B cell (primary cell): ENCODE measurements around the gene SYNDIG1L. TPM values are rescaled to one million over a fixed set of nuclear protein-coding genes. Genes with fewer than 3 reads are reported as not detected.

Source experiments
- ATAC-seq: fragments of 200-7000 bp; cut with Tn5 transposase; one replicate; pipeline ENCODE4 v1.10.0; 2021; ENCODE audit warnings: low read depth, mild to moderate bottlenecking, moderate number of reproducible peaks, moderate library complexity
- CTCF ChIA-PET: fragments of 350-600 bp; sonication (Branson Sonifier 250); formaldehyde crosslinking; loops from one replicate; lab custom pipeline; 2021; ENCODE audit warnings: antibody characterized with exemption, inconsistent platforms; lab: Charles Lee
- POLR2A ChIA-PET: fragments of 350-600 bp; sonication (Branson Sonifier 250); formaldehyde crosslinking; loops from one replicate; lab custom pipeline; 2021; ENCODE audit warnings: antibody characterized with exemption; lab: Charles Lee
- DNase-seq: peaks from one replicate; pipeline ENCODE4 v3.0.0; 2013
- H2AFZ ChIP-seq: 2 replicates; pipeline ENCODE4 v1.6.1; 2012; ENCODE audit warnings: mild to moderate bottlenecking, low read depth, low read length; ENCODE audit not compliant: insufficient read depth, poor library complexity, severe bottlenecking
- H3K27ac ChIP-seq, 2 donors: 1 replicate in 1 of 2; 2 replicates in 1 of 2; pipeline ENCODE4 v1.5.1; 2012 to 2013; ENCODE audit warnings: low read length in 2 of 2, mild to moderate bottlenecking in 2 of 2, moderate library complexity in 1 of 2
- H3K27me3 ChIP-seq, 4 experiments: fragments of 200-600 bp in 1 of 4; sonication (generic) in 1 of 4; replicated peaks in 1 of 4; 1 replicate in 2 of 4; 2 replicates in 2 of 4; pipeline versions ENCODE4 v1.6.1 to v1.7.0; 2013 to 2016; ENCODE audit warnings: low read length in 3 of 4, mild to moderate bottlenecking in 2 of 4, mixed read lengths in 1 of 4, moderate library complexity in 1 of 4; ENCODE audit not compliant: insufficient read depth in 4 of 4, control insufficient read depth in 3 of 4; ENCODE audit errors: control extremely low read depth in 1 of 4
- H3K36me3 ChIP-seq, 2 experiments: replicated peaks in 1 of 2; 1 replicate in 1 of 2; 2 replicates in 1 of 2; pipeline versions ENCODE4 v1.6.1 to v1.7.1; 2013; ENCODE audit warnings: low read length in 1 of 2; ENCODE audit not compliant: insufficient read depth in 2 of 2, control insufficient read depth in 1 of 2; ENCODE audit errors: control extremely low read depth in 1 of 2, extremely low read depth in 1 of 2
- H3K4me1 ChIP-seq, 2 donors: fragments of 200-600 bp in 1 of 2; sonication (generic) in 1 of 2; 1 replicate in 1 of 2; 2 replicates in 1 of 2; pipeline versions ENCODE4 v1.5.1 to v1.6.1; 2013 to 2017; ENCODE audit warnings: low read length in 2 of 2; ENCODE audit not compliant: control insufficient read depth in 2 of 2, insufficient read depth in 2 of 2
- H3K4me2 ChIP-seq: replicated peaks from 2 replicates; pipeline ENCODE3; 2012; ENCODE audit warnings: mild to moderate bottlenecking, low read depth, low read length; ENCODE audit not compliant: poor library complexity, severe bottlenecking
- H3K4me3 ChIP-seq, 5 experiments: fragments of 200-600 bp in 1 of 5; sonication (generic) in 1 of 5; 1 replicate in 3 of 5; 2 replicates in 2 of 5; pipeline versions ENCODE4 v1.5.1 to v1.7.0; 2011 to 2016; ENCODE audit warnings: low read length in 4 of 5, mild to moderate bottlenecking in 4 of 5, low read depth in 2 of 5, control low read depth in 1 of 5, moderate library complexity in 1 of 5; ENCODE audit not compliant: insufficient read depth in 1 of 5; ENCODE audit errors: control extremely low read depth in 1 of 5, extremely low read depth in 1 of 5
- H3K79me2 ChIP-seq: fragments of 200-600 bp; sonication (generic); one replicate; pipeline ENCODE4 v1.6.0; 2016; ENCODE audit warnings: low read length; ENCODE audit not compliant: control insufficient read depth, insufficient read depth
- H3K9ac ChIP-seq: fragments of 200-600 bp; sonication (generic); 2 replicates; pipeline ENCODE4 v1.6.1; 2017; ENCODE audit warnings: mild to moderate bottlenecking, low read length, moderate library complexity
- H3K9me3 ChIP-seq, 3 donors: one replicate each; pipeline versions ENCODE4 v1.6.1 to v1.7.1; 2013; ENCODE audit warnings: low read length in 2 of 3; ENCODE audit not compliant: control insufficient read depth in 2 of 3, insufficient read depth in 1 of 3; ENCODE audit errors: control extremely low read depth in 1 of 3
- H4K20me1 ChIP-seq: 2 replicates; pipeline ENCODE4 v1.6.0; 2012; ENCODE audit warnings: mild to moderate bottlenecking, low read length; ENCODE audit not compliant: insufficient read depth, control insufficient read depth, poor library complexity, severe bottlenecking
- H3K27ac Mint-ChIP-seq: one replicate; pipeline ENCODE4 v1.8.0; 2021; ENCODE audit warnings: mixed read lengths
- H3K27me3 Mint-ChIP-seq: one replicate; pipeline ENCODE4 v1.8.0; 2021; ENCODE audit warnings: mixed read lengths
- H3K4me1 Mint-ChIP-seq: one replicate; pipeline ENCODE4 v1.8.0; 2021; ENCODE audit warnings: mixed read lengths
- H3K4me3 Mint-ChIP-seq: one replicate; pipeline ENCODE4 v1.8.0; 2021; ENCODE audit warnings: mixed read lengths
- H3K9me3 Mint-ChIP-seq: one replicate; pipeline ENCODE4 v1.8.0; 2022; ENCODE audit warnings: mixed read lengths; ENCODE audit not compliant: insufficient read depth
- CTCF ChIP-seq: fragments of 200-600 bp; IDR thresholded peaks from one replicate; pipeline ENCODE4 v1.8.0; 2022; ENCODE audit warnings: antibody characterized with exemption, mild to moderate bottlenecking
- EZH2 ChIP-seq: IDR thresholded peaks from 2 replicates; pipeline ENCODE4 v1.6.1; 2012; ENCODE audit warnings: borderline replicate concordance, low read depth, mild to moderate bottlenecking, moderate library complexity, low read length; ENCODE audit not compliant: insufficient read depth, poor library complexity, severe bottlenecking
- WGBS: methylation state at CpG from one replicate; pipeline ENCODE4 v1.1.5; 2013; ENCODE audit warnings: missing lambda C conversion rate; ENCODE audit not compliant: insufficient coverage; 5-methylcytosine and 5-hydroxymethylcytosine counted together
- intact Hi-C: fragments of 100-400 bp; cut with micrococcal nuclease; formaldehyde crosslinking; loops from one replicate; pipeline ENCODE4 v1.10.0; 2022
- polyA plus RNA-seq: library from polyadenylated mRNA; depleted of rRNA; stranded (reverse); fragments of >200 nt; gene quantifications from 2 replicates; pipeline ENCODE4 v1.2.3, GENCODE V29; 2012
- total RNA-seq, 2 donors: library from RNA; stranded (reverse); fragments of 120-200 nt in 1 of 2; gene quantifications; 1 replicate in 1 of 2; 2 replicates in 1 of 2; pipeline versions ENCODE4 v1.2.3 to v1.2.4, GENCODE V29; 2013 to 2022

Gene SYNDIG1L
- total and polyA plus RNA-seq, 2 donors (not counting 1 experiment from before 2014, with no cell fraction given) = 0.16 TPM; not detected in 1

- H3K27ac ChIP-seq = no peak overlapping the region
- TF ChIP-seq EZH2 = no peak
- no peak for TF ChIP-seq CTCF
- no peak for DNase-seq
- H3K27ac Mint-ChIP-seq = no peak overlapping the region
- 58% methylated on average over 2 of the region's 3 CpGs for WGBS
- no peak overlapping the region for H3K4me3 ChIP-seq
- intact Hi-C loops = no loop called here
- H3K27me3 ChIP-seq = peaks cover 0 to 36% (median 19%) of the 10 kb centered on the region in 4 experiments
- no peaks in the 10 kb centered on the region for H4K20me1 ChIP-seq
- no peaks in the 10 kb centered on the region for H3K36me3 ChIP-seq
- H3K9me3 Mint-ChIP-seq = no peaks in the 10 kb centered on the region
- ChIA-PET POLR2A (no interaction called here), CTCF (no interaction called here)
- no peak overlapping the region for H3K9ac ChIP-seq
- H3K4me3 Mint-ChIP-seq = no peak overlapping the region
- H3K27me3 Mint-ChIP-seq = peaks cover 51% of the 10 kb centered on the region
- ATAC-seq = no peak
- no peak overlapping the region for H3K4me2 ChIP-seq
- peaks cover 2% of the 10 kb centered on the region for H3K4me1 Mint-ChIP-seq
- H3K4me1 ChIP-seq = peaks cover 0 to 3% of the 10 kb centered on the region in 2 donors
- H3K79me2 ChIP-seq = no peaks in the 10 kb centered on the region
- H2AFZ ChIP-seq = no peak overlapping the region
- H3K9me3 ChIP-seq = peaks cover 0 to 10% (median 0%) of the 10 kb centered on the region in 3 donors
Measured at GRCh38 chr14:74424606-74425005, 1.4 kb downstream of the SYNDIG1L start.

- ChIA-PET CTCF (interaction anchor here (0.5 kb wide), 1 partner anchor 32 kb away, joined by 3 read pairs; no protein-coding TSS in a partner anchor), POLR2A (no interaction called here)
- H3K27ac ChIP-seq = no peak overlapping the region
- TF ChIP-seq EZH2 (no peak), CTCF (no peak)
- H3K27me3 Mint-ChIP-seq = peaks cover 43% of the 10 kb centered on the region
- H3K4me3 ChIP-seq = no peak overlapping the region
- DNase-seq (no peak), ATAC-seq (no peak)
- no peak overlapping the region for H3K4me3 Mint-ChIP-seq
- no peaks in the 10 kb centered on the region for H3K36me3 ChIP-seq
- H3K27ac Mint-ChIP-seq = no peak overlapping the region
- no peaks in the 10 kb centered on the region for H4K20me1 ChIP-seq
- H3K9ac ChIP-seq = no peak overlapping the region
- H3K27me3 ChIP-seq = peaks cover 0 to 39% (median 19%) of the 10 kb centered on the region in 4 experiments
- no peak overlapping the region for H3K4me2 ChIP-seq
- no peak overlapping the region for H2AFZ ChIP-seq
- intact Hi-C loops = no loop called here
- H3K9me3 ChIP-seq = peaks cover 0 to 10% (median 0%) of the 10 kb centered on the region in 3 donors
- H3K79me2 ChIP-seq = no peaks in the 10 kb centered on the region
- peaks cover 2% of the 10 kb centered on the region for H3K4me1 Mint-ChIP-seq
- H3K9me3 Mint-ChIP-seq = no peaks in the 10 kb centered on the region
- WGBS = 70% methylated on average over 3 of the region's 7 CpGs
- H3K4me1 ChIP-seq = peaks cover 0 to 3% of the 10 kb centered on the region in 2 donors
Measured at GRCh38 chr14:74423246-74423645, 2.8 kb downstream of the SYNDIG1L start.
